Fibroblast of lung (primary cell): Measurements from ENCODE around the gene GYPC. TPM values are rescaled to one million over a fixed set of nuclear protein-coding genes. Genes with fewer than 3 reads are reported as not detected.

Experiments
- DNase-seq, 2 donors: peaks; one replicate each; pipeline versions ENCODE4 v3.0.0 to v3.0.0-alpha.2; 2010; ENCODE audit warnings: low read depth in 2 of 2
- H2AFZ ChIP-seq: 2 replicates; pipeline ENCODE4 v1.5.1; 2012; ENCODE audit warnings: low read length, control low read depth, inconsistent platforms
- H3K27ac ChIP-seq: 2 replicates; pipeline ENCODE4 v1.5.1; 2011; ENCODE audit warnings: low read length, control low read depth; ENCODE audit not compliant: insufficient read depth
- H3K27me3 ChIP-seq: 2 replicates; pipeline ENCODE4 v1.5.1; 2011; ENCODE audit warnings: mild to moderate bottlenecking, low read length; ENCODE audit not compliant: control insufficient read depth, insufficient read depth
- H3K36me3 ChIP-seq: 2 replicates; pipeline ENCODE4 v1.5.1; 2011; ENCODE audit warnings: low read length; ENCODE audit not compliant: control insufficient read depth, insufficient read depth
- H3K4me1 ChIP-seq: 2 replicates; pipeline ENCODE4 v1.5.1; 2011; ENCODE audit warnings: low read length; ENCODE audit not compliant: control insufficient read depth, insufficient read depth; ENCODE audit errors: extremely low read depth
- H3K4me2 ChIP-seq: 2 replicates; pipeline ENCODE4 v1.5.1; 2011; ENCODE audit warnings: low read length, control low read depth; ENCODE audit not compliant: insufficient read depth; ENCODE audit errors: extremely low read depth
- H3K4me3 ChIP-seq, 4 experiments: fragments of 200-600 bp in 1 of 4; sonication (generic) in 1 of 4; replicated peaks in 1 of 4; 2 replicates each; pipeline ENCODE4 v1.5.1; 2011 to 2016; ENCODE audit warnings: low read length in 4 of 4, low read depth in 3 of 4, mild to moderate bottlenecking in 3 of 4, control low read depth in 2 of 4, inconsistent platforms in 1 of 4, mixed read lengths in 1 of 4; ENCODE audit not compliant: insufficient read depth in 1 of 4; ENCODE audit errors: control extremely low read depth in 1 of 4
- H3K79me2 ChIP-seq: 2 replicates; pipeline ENCODE4 v1.5.1; 2012; ENCODE audit warnings: mild to moderate bottlenecking, low read length, inconsistent platforms; ENCODE audit not compliant: control insufficient read depth, insufficient read depth
- H3K9ac ChIP-seq: 2 replicates; pipeline ENCODE4 v1.5.1; 2011; ENCODE audit warnings: mild to moderate bottlenecking, low read length, control low read depth; ENCODE audit not compliant: insufficient read depth
- H3K9me3 ChIP-seq: 2 replicates; pipeline ENCODE4 v1.5.1; 2012; ENCODE audit warnings: low read depth, low read length; ENCODE audit not compliant: control insufficient read depth, insufficient read depth
- H4K20me1 ChIP-seq: 2 replicates; pipeline ENCODE4 v1.5.1; 2011; ENCODE audit warnings: low read length; ENCODE audit not compliant: control insufficient read depth, insufficient read depth; ENCODE audit errors: extremely low read depth
- EZH2 ChIP-seq: IDR thresholded peaks from 2 replicates; pipeline ENCODE4 v1.5.1; 2012; ENCODE audit warnings: low read length, control low read depth, mild to moderate bottlenecking; ENCODE audit errors: missing control alignments
- polyA plus RNA-seq, 2 donors: library from polyadenylated mRNA; depleted of rRNA in 1 of 2; stranded (reverse) in 1 of 2; unstranded in 1 of 2; fragments of >200 nt; gene quantifications; 2 replicates each; pipeline ENCODE4 v1.2.1, GENCODE V29; 2011 to 2012; ENCODE audit warnings: missing spikeins in 1 of 2
- total RNA-seq: library from RNA; depleted of rRNA; stranded (reverse); fragments of >200 nt; gene quantifications from 2 replicates; pipeline ENCODE4 v1.2.1, GENCODE V29; 2014
- TF ChIP-seq, protein P1 (sequence below), 2 donors: IDR thresholded peaks in 1 of 2; conservative IDR thresholded peaks in 1 of 2; 1 replicate in 1 of 2; 2 replicates in 1 of 2; pipeline ENCODE4 v1.5.1; 2011 to 2012; ENCODE audit warnings: low read length in 2 of 2, control low read depth in 1 of 2, inconsistent platforms in 1 of 2, low read depth in 1 of 2, mild to moderate bottlenecking in 1 of 2

The GYPC gene
- total and polyA plus RNA-seq, 2 donors (not counting 1 experiment from before 2014, with no cell fraction given), result 135 to 167 TPM

DNA sequence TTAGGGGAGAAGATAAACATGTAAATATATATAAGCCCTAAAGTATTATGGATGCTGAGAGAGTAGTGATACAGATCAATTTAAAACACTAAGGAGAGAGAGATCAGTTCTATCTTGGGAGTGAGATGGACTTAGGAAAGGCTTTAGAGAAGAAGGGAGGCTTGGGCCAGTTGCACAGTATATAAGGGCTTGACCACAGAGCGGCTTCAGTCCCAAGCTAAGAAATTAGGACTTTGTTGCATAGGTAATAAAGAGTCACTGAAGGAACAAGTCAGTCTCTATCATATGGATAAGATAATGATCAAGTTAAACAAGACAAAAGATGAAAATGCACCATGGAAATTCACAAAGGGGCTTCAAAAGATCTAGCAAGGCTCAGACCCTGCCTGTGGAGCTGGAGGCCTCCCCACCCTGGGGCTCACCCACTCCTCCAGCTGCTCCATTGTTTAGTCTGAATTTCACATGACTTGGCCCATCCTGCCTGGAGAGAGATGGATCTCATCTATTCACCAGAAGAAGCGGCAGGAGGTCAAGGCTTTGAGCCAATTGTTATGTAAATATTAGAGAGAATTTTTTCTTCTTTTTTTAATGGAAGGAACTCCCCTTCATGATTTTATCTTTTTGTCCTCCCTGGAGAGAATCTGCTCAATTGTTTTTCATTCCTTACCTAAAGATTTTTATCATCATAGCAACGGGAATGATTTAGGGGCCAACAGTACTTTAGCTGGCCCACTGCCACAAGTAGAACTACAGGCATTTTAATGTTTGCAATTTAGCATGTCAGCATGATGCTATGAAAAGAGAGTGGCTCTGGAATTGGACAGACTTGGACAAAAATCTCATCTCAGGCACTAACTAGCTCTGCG, 44.0 kb downstream of the GYPC start:
- no peak overlapping the region for H3K4me3 ChIP-seq
- DNase-seq, result peak; percentile 27 to 41
- no peaks in the 10 kb centered on the region for H3K27me3 ChIP-seq
- TF ChIP-seq, protein P1, sequence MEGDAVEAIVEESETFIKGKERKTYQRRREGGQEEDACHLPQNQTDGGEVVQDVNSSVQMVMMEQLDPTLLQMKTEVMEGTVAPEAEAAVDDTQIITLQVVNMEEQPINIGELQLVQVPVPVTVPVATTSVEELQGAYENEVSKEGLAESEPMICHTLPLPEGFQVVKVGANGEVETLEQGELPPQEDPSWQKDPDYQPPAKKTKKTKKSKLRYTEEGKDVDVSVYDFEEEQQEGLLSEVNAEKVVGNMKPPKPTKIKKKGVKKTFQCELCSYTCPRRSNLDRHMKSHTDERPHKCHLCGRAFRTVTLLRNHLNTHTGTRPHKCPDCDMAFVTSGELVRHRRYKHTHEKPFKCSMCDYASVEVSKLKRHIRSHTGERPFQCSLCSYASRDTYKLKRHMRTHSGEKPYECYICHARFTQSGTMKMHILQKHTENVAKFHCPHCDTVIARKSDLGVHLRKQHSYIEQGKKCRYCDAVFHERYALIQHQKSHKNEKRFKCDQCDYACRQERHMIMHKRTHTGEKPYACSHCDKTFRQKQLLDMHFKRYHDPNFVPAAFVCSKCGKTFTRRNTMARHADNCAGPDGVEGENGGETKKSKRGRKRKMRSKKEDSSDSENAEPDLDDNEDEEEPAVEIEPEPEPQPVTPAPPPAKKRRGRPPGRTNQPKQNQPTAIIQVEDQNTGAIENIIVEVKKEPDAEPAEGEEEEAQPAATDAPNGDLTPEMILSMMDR (conservative IDR thresholded peaks at IDR 0.05 in 1 of 2, IDR thresholded peaks at IDR 0.05 in 1 of 2; ENCODE audit: low read depth in 1 of 2, low read length in 2 of 2), result no peak
- TF ChIP-seq EZH2, result no peak
- no peak overlapping the region for H2AFZ ChIP-seq
- H3K4me1 ChIP-seq, result peaks cover 3% of the 10 kb centered on the region
- H3K9ac ChIP-seq, result no peak overlapping the region
- H4K20me1 ChIP-seq, result no peaks in the 10 kb centered on the region
- H3K27ac ChIP-seq, result no peak overlapping the region
- H3K4me2 ChIP-seq, result no peak overlapping the region
- peaks cover 8% of the 10 kb centered on the region for H3K36me3 ChIP-seq
- H3K9me3 ChIP-seq, result no peaks in the 10 kb centered on the region
- no peaks in the 10 kb centered on the region for H3K79me2 ChIP-seq

DNA sequence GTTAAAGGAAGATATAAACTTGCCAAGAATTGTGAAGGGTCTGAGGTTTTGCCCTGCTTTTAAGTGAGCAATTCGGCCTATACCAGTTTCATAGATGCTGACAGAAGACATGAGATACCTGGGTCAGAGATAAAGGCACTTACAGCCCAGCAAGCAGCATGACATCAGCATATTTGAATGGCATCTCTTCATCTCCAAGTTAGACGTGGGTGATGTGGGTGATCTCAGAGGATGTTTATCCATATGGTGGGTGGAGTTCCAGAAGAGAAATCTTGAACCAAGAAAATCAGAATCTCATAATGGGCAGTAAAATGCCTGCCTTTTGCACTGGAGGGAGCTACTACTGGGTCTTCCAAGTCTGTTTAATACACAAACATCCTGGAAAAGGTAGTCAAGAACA, 44.7 kb downstream of the GYPC start:
- no peak overlapping the region for H3K9ac ChIP-seq
- no peaks in the 10 kb centered on the region for H3K9me3 ChIP-seq
- H3K27me3 ChIP-seq, result no peaks in the 10 kb centered on the region
- no peak for TF ChIP-seq EZH2
- TF ChIP-seq, protein P1 (conservative IDR thresholded peaks at IDR 0.05 in 1 of 2, IDR thresholded peaks at IDR 0.05 in 1 of 2; ENCODE audit: low read depth in 1 of 2, low read length in 2 of 2), result no peak
- no peak overlapping the region for H3K4me3 ChIP-seq
- peaks cover 3% of the 10 kb centered on the region for H3K4me1 ChIP-seq
- no peak overlapping the region for H3K4me2 ChIP-seq
- H3K79me2 ChIP-seq, result no peaks in the 10 kb centered on the region
- peaks cover 8% of the 10 kb centered on the region for H3K36me3 ChIP-seq
- peak; percentile 26 to 44 for DNase-seq
- H2AFZ ChIP-seq, result no peak overlapping the region
- H3K27ac ChIP-seq, result no peak overlapping the region
- H4K20me1 ChIP-seq, result no peaks in the 10 kb centered on the region

GRCh38 chr2:126703311-126703710, 47.4 kb downstream of the GYPC start:
- DNase-seq, result no peak
- Histone ChIP-seq H3K4me1 (peaks cover 3% of the 10 kb centered on the region), H3K79me2 (no peaks in the 10 kb centered on the region), H3K4me3 (no peak overlapping the region), H2AFZ (no peak overlapping the region), H4K20me1 (no peaks in the 10 kb centered on the region), H3K9me3 (no peaks in the 10 kb centered on the region), H3K4me2 (no peak overlapping the region), H3K36me3 (no peaks in the 10 kb centered on the region), H3K27ac (no peak overlapping the region), H3K9ac (no peak overlapping the region), H3K27me3 (no peaks in the 10 kb centered on the region)
- no peak for TF ChIP-seq EZH2
- TF ChIP-seq, protein P1 (conservative IDR thresholded peaks at IDR 0.05 in 1 of 2, IDR thresholded peaks at IDR 0.05 in 1 of 2; ENCODE audit: low read depth in 1 of 2, low read length in 2 of 2), result no peak
